HG03066 (cell line): Measurements from ENCODE around the gene CHEK1.
"Not testable (repeated sequence)": the region's sequence is repeated elsewhere in the genome, so short reads cannot be mapped to it uniquely, and the experiment has no call there.

Experiments used
- ATAC-seq: cut with Tn5 transposase; IDR thresholded peaks from one replicate; pipeline ENCODE4 v1.9.1; 2021; ENCODE audit warnings: low read depth; ENCODE audit not compliant: unreplicated experiment

CHEK1 gene

DNA sequence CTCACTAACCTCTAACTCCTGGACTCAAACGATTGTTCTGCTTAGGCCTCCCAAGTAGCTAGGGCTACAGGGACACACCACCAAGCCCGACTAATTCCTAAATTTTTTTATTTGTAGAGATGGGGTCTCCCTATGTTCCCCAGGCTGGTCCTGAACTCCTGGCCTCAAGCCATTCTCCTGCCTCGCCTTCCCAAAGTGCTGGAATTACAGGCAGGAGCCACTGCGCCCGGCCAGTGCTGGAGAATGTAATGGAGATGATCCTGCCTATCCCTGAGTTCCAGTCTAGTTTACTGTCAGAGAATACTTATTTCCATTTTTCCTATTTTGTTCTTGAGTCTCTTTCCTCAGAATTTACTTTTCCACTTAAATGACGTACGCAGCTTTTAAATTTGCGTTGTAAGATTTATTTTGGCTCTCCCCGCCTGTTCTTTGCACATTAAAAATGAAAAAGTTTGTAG, at the start of gene CHEK1:
CHEK1 (plus strand) TSS at position 408 of the 458 bp plus-strand sequence. CDS start 1,606 bp downstream, outside the sequence.
- no peak for ATAC-seq

DNA sequence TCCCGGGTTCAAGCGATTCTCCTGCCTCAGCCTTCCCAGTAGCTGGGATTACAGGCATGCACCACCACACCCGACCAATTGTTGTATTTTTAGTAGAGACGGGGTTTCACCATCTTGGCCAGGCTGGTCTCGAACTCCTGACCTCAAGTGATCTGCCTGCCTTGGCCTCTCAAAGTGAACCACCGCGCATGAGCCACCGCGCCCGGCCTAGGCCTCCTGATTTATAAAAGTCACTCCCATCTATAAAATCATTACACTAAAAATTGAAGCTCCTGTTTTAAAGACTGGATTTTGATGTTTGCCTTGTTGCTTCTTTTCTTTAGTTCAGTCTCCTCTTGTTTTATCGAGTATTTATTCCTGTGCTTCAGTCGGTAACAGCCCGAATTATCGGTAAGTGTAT, 47.8 kb upstream of the CHEK1 start:
- not testable (repeated sequence) for ATAC-seq

DNA sequence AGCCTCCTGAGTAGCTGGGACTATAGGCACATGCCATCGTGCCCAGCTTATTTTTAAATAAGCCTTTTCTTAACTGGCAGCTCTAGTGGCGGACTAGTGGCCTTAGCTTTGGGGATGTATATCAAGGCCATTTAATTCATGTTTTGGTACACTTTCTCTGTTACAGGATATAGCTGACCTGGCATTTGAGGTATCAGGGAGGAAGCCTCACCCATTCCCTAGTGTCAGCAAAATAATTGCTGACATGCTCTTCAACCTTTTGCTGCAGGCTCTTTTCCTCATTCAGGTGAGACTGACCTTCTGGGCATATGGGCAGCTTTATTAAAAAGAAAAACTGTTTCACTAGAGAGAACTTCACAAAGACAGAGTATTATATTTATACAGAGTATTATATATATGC, 46.2 kb upstream of the CHEK1 start:
- ATAC-seq = no peak

DNA sequence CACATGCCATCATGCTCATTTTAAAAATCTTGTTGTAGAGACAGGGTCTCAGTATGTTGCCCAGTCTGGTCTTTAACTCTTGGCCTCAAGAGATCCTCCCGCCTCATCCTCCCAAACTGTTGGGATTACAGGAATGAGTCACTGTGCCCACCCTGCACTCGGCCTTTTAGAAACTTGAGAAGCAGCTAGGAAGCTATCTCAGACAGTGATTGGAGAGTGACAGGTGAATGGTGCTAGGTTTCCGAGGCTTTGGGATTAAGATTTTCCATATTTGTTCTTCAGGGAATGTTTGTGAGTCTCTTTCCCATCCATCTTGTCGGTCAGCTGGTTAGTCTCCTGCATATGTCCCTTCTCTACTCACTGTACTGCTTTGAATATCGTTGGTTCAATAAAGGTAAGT, 45.2 kb upstream of the CHEK1 start:
- ATAC-seq = no peak

DNA sequence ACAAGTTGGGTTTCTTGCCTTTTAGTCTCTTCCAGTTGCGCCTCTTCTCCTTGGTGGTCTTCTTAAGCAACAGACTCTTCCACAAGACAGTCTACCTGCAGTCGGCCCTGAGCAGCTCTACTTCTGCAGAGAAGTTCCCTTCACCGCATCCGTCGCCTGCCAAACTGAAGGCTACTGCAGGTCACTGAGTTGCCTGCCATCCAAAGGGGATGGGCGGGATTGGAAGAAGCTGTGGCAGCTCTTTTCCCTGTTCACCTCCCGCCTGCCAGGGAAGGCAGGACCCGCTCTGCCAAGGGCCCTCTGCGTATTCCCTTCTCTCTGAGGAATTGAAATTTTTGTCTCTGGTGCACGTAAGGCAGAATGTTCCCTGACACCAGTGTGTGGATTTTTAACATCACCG, 41.5 kb upstream of the CHEK1 start:
- ATAC-seq = no peak

DNA sequence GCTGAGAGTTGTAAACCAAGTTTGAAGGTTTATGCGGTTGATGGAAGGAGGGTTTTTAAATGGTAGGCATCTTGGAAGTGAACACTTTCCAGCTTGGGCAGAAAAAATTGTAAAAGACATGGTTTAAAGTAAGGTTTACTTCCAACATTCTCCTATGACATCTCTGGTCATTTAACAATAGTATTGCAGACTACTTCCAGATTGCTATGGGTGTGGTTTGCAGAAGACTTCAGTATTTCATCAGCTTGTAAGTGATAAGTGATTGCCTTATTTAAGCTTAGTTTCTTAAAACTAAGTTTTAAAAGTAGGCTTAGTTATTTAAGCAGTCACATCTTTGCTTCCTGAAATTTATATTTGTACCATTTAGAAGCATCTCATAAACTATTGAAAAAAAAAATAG, 39.5 kb upstream of the CHEK1 start:
- no peak for ATAC-seq

DNA sequence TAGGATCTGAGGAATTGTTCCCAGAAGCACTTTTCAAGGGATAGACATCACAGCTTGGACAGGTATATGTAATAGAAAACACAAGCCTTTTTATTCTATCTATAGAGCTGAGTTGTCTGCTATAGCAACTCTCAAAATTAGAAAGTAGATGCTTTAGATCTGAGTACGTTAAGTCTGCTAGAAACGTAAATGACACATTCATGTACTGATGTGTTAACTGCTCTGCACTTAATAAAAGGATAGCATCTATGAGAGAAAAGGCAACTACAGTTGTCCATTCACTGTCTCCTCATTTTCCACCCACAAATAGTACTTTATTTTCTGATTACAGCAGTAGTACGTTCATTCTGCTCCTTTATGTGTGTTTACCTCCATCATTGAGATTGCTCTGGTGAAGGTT, 38.3 kb upstream of the CHEK1 start:
- ATAC-seq = no peak

DNA sequence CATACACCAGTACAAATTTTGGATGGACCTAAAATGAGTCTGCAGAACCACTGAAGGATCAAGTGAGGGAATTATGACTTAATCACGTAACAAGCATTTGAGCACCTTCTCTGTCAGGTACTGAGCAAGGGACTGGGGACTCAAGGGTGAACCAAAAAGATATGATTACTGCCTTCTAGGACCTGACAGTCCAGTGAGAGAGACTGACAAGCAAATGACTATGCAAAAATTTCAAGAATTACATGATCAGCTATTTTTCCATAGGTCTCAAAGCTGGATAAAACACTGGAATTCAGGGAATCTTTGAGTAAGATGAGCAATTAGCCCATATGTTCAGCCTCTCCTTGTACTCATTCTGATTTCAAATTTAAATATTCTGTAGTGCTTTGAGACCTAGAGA, 37.5 kb upstream of the CHEK1 start:
- ATAC-seq = no peak

DNA sequence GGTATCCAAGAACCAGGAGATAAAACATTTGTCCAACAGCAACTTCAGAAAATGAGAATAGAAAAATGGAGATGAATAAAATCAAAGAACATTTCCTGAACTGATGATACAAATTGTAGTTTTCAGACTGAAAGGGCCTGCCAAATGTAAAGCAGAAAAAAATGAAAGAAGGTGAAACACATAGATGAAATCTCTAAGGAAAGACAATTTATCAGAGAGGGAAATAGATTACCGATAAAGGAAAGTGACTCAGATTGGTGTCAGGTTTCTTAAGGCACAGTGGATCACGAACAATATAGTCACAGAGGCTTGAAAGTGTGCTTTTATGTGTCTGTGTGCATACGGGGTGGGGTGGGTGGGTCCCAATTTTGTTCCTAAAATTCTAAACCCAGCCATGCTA, 36.5 kb upstream of the CHEK1 start:
- no peak for ATAC-seq

DNA sequence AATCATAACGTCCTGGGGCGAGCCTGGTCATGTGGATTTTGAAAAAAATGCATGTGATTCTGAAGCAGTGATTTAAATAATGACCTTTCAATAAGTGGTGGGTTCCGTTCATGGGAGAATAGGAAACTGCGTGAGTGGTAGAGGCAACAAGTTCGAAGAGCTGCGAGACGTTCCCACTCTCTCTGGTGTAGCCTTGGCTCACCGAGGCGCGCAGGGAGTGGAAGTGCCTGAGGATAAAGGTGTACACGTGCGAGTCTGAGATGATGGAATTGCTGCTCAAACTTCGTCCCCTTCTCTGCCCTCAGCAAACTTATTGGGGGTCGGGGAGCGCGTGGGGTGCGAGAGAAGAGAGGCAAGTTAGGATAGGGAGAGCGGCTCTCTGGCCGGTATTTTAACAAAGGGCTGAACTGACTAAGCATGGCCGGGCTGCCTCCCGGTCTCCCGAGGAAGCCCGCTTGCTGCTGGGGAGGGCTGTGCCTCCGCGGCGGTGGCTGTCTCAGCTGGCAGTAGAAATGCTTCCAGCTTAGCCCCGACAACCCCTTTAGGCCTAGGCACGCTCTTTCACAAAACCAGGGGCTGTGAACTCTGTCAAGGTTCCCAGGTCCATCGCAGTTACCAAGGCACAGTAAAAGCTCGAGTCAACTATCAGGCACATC, 33.2 kb upstream of the CHEK1 start:
- peak; percentile 16 for ATAC-seq

DNA sequence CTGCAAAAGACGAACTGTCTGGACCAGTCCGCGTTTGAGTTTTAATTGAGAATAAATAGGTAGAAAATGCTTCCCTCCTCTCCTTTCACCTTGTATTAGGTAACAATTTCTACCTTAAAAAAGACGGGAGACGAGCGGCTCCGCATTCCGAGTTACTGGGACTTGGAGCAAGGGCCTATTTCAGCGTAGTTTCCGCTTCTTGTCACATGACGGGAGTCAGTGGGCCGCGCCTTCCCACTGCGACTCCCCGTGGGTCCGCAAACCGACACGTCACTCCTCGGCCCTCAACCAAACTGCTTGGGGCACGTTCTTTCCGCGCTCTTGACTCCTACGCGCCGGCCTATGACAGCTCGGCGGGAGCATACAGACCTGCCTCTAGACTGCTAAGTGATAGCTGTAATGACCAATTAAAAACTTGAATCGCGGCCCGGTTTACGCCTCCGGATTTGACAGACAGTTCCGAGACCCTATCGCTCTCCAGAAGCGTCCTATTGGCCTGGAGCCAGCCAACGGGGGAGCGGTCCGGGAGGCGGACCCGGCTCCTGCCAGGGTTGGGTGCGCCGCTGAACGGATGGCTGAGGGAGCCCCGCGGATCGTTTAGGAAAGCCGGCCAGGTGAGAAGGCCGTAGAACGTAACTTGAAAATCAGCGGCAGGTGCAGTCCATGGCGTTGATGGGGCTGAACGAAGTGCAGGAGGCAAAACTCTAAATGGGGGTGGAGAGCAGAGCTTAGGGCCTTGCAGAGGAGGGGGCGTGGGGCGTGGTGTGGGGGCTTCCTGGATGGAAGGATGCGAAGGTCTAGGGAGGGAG, 32.5 kb upstream of the CHEK1 start, which contains the start of gene STT3A:
STT3A (plus strand) TSS at position 548 of the 809 bp plus-strand sequence. CDS start 3,064 bp downstream, outside the sequence.
- peak; percentile 96 for ATAC-seq

DNA sequence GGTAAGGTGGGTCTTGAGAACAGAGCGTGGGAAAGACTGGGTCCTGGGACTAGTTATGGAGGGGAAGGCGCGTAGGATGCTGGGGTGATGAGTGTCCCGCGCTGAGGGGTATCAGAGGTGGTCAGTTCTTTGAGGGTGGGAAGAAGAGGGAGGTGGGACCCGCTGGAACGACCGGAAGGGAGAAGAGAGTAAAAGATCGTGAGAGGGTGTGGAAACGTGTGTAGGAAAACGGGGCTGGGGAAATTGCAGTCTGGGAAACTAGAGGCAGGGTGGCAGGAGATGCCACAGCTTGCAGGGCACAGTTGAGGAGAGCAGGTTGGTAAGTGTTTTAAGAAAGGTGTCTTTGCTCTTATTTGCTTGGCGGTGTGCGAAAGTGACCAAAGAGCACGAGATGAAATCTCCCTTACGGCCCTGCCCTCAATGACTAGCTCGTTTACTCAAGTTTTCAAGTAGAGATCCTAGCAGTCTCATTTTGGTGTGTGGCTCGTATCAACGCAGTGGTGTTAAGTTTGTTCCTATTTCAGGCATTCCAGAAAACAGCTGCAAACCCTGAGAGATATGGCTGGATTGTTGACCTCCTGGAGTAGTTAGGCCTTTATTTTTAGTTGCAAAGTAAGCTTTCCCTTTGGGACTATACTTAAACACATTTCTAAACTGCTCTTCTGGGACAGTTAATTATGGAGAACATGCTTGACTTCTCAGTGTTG, 31.7 kb upstream of the CHEK1 start:
- ATAC-seq = no peak

DNA sequence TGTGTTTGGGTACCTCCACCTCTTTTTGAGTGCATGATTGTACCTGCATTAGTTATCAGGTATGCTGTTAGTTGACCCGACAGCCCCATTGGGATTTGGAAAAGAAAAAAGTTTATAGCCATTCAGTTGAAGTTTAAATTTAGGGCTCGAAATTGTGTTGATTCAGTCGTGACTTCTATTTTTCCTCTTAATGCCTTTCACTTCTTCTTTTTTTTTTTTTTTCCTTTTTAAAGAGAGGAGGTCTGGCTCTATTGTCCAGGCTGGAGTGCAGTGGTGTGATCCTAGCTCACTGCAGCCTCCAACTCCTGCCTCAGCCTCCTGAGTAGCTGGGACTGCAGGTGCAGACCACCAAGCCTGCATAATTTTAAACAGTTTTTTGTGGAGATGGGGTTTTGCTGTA, 30.0 kb upstream of the CHEK1 start:
- no peak for ATAC-seq

DNA sequence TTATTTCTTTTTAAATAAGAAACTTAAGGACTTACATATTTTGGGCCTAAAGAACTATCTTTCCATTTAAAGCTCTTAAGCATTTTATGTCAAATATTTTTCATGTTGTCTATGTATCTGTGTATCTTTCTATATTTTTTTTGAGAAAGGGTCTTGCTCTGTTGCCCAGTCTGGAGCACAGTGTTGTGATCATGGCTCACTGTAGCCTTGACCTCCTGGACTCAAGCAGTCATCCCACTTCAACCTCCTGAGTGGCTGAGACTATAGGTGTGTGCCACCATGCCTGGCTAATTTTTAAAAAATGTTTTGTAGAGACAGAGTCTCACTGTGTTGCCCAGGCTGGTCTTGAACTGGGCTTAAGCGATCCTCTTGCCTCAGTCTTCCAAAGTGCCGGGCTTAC, 24.3 kb upstream of the CHEK1 start:
- ATAC-seq = no peak

DNA sequence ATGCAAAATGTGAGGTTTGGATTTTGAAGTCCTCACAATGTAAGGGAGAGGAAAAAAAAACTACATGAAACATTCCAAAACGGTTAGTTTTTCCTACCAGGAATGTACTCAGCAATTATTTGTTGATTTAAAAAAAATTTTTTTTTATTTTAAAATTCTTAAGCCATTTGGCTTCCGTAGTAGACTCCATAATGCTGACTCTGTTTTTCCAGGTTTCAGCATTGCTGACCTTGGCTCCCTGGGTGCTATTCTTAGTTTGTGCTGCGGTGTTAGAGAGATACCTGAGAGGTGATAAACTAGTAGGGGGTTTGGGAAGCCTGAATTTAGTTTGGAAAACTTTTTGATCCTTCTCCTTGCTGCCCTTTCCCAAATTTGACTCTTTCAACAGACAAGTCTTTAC, 21.8 kb upstream of the CHEK1 start:
- ATAC-seq = no peak

DNA sequence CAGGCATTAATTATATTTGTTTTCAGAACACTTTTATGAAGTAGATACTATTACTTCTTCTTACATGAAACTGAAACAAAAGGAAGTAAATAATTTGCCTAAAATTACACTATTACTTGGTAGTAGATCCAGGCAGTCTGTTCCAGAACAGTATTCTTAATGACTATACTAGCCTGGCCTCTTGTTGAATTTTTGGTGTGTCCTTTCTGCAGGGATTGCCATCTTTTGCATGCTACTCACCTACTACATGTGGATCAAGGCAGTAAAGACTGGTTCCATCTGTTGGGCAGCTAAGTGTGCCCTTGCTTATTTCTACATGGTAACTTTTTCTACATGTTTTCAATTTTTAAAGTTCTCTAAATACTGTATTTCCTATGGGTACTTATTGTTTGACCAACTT, 19.5 kb upstream of the CHEK1 start:
- no peak for ATAC-seq

DNA sequence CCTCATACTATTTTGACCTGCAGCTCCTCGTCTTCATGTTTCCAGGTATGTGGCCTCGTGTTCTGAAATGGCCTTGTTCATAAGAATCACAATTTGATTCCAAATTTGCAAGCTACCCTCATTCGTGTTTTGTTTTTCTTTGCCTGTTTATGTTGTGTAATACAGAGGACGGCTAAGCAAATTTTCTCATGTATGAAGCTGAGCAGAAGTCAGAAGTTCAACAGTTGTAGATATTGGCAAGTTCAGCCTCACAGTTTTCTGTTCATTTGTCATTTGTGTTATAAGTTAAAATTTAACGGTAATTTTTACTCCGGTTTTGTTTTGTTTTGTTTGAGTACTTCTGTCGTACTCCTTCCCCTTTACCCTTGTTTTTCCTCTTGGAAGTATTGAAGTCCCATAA, 15.4 kb upstream of the CHEK1 start:
- ATAC-seq = no peak

DNA sequence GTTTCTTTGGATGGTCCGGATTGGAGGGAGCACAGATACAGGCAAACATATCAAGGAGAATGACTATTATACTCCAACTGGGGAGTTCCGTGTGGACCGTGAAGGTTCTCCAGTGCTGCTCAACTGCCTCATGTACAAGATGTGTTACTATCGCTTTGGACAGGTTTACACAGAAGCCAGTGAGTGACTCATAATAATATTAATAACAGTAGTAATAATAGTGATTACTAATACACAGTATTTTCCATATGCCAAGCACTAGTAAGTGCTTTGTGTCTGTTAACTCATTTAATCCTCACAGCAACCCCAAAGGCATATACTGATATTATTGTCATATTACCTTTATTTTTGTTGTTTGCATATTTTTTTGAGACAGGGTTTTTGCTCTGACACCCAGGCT, 6.6 kb upstream of the CHEK1 start:
- no peak for ATAC-seq

DNA sequence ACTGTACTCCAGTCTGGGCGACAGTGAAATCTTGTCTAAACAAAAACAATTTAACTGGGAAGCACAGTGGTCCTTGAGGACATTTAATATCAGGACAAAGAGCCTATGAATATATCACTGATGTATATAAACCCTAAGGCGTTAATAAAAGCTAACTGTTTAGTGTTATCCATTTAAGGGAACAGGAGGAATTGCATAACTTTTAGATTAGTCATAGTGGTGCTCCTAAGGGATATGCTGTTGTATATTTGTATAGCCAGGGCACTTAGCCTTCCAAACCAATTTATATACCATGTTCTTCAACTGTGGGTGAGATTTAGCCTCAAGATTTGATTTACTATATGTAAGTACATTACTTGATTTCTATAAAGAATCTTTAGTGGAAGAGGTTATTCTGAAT, 3.0 kb upstream of the CHEK1 start:
- ATAC-seq = no peak

DNA sequence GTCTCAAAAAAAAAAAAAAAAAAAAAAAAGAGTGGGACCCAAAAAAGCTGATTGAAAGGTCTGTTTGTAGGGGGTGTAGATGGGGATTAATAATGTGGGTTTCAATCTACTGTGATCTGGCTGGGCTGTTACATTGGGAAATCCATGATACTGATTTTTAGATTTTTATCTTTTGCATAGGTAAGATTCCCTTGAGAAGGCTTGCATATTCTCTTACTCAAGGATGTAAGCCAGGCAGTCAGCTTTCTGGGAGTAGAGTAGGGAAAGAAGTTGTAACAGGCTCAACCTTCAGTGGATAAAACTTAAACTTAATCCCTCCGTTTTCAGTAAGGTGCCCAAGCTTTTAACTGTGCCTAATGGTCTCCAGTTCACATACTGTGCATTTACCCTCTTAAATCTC, 1.9 kb upstream of the CHEK1 start:
- no peak for ATAC-seq

DNA sequence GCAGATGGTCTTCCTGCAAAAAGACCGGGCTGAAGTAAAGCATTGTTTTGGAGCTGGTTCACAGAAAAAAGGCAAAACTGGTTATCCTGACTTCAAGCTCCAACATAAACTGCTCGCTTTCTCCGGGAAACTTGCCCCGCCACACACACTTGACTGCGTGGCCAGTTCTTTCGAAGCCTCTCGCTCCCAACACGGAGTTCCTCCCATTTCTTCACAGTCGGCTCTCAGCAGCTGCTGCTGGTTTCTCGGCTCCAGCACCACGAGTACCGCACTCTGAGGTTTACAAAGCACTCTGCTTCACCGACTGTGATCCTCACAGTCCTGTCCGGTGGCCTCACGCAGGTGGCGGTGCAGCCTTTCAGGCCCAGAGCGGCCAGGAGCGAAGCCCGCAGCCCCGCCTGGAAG, 264 bp downstream of the CHEK1 start:
- peak; percentile 25 for ATAC-seq
